Left hindlimb (tissue), 1 donor: ENCODE data around the gene FAM171A1.
A peak's percentile ranks its signal among the peaks of the same experiment; 100 is the strongest.
"Not testable (repeated sequence)": the region's sequence is repeated elsewhere in the genome, so short reads cannot be mapped to it uniquely, and the experiment has no call there.

Source experiments
- DNase-seq: peaks from one replicate; pipeline ENCODE4 v3.0.0-alpha.2; 2018

FAM171A1 gene

DNA sequence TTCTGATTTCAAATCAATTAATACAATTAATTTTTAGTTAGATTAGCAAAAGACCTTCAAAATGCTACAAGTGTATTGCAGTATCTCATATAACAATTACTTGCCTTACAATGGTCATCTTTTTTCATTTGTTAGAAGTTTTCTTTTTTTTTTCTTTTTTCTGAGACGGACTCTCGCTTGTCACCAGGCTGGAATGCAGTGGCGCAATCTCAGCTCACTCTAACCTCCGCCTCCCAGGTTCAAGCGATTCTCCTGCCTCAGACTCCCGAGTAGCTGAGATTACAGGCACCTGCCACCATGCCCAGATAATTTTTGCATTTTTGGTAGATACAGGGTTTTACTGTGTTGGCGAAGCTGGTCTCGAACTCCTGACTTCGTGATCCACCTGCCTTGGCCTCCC lies 95.0 kb downstream of the FAM171A1 start:
- DNase-seq: not testable (repeated sequence)

DNA sequence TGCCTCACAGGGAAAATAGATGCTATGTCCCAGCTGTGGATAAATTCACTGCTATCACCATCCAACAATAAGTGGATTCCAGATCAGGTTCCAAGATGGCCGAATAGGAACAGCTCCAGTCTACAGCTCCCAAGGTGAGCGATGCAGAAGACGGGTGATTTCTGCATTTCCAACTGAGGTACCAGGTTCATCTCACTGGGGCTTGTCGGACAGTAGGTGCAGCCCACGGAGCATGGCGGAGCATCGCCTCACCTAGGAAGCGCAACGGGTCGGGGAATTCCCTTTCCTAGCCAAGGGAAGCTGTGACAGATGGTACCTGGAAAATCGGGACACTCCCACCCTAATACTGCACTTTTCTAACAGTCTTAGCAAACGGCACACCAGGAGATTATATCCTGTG lies 101.3 kb downstream of the FAM171A1 start:
- not testable (repeated sequence) for DNase-seq

DNA sequence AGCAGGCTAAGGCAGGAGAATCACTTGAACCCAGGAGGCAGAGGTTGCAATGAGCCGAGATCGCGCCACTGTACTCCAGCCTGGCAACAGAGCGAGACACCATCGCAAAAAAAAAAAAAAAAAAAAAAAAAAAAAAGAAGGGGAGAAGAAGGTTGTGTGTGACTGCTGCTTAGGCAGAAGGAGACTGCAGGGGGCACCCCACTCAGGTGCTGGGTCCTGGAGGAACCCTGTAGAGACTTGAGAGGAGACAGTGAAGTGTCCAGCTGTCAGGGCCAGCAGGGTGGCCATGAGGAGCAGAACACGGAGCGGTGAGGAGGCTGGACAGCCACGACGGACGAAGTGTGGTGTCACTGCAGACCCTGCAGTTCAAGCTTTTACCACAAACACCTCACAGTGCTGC lies 103.6 kb downstream of the FAM171A1 start:
- DNase-seq: no peak

DNA sequence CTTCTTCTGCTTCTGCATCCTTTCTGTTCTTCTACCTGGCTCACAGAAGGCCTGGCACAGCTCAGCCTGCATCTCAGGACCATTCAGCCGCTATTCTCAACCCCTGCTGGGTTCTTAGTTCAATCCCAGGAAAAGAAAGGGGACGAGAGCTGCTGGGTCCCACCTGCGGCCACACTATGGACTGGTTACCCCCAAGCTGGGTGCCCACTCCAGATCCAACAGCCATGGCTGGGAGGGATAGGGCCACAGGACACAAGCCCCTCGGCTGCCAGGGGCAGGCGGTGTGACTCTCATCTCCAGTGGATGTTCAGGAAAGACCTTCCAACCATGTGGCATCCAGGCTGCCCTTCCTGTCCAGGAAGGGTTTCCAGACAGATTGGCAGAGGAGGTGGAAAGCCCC lies 105.0 kb downstream of the FAM171A1 start:
- no peak for DNase-seq

DNA sequence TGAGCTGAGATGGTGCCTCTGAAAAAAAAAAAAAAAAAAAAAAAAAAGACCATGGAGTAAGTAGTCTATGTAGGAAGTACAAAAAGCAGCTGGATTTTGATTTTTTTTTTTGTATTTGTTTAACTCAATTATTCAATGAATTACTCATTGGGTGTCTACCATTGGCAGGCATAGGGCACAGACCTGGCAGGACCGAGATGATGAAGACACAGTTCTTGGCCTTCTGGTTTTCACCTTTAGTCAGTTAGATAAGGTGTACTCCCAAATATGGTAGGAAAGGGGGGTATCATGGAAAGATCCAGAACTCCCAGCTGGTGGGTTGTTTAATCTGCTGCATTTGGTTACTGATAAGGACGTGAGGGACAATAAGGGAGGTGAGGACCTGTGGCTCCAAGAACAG lies 105.5 kb downstream of the FAM171A1 start:
- DNase-seq: no peak

DNA sequence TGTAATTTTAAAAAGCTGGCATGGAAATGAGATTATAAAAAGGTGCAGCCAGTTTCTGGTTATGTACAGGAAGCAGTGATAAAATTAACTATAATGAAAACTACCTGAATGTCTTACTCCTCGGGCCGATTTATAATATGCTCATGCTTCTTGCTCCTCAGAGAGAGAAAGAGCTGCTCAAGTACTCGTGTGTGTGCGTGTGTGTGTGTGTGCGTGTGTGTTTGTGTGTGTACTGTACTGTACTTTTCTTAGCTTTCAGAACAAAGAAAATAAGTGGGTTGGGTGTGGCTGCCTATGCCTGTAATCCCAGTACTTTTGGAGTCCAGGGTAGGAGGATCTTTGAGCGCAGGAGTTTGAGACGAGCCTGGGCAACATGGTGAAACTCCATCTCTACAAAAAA lies 106.0 kb downstream of the FAM171A1 start:
- no peak for DNase-seq

DNA sequence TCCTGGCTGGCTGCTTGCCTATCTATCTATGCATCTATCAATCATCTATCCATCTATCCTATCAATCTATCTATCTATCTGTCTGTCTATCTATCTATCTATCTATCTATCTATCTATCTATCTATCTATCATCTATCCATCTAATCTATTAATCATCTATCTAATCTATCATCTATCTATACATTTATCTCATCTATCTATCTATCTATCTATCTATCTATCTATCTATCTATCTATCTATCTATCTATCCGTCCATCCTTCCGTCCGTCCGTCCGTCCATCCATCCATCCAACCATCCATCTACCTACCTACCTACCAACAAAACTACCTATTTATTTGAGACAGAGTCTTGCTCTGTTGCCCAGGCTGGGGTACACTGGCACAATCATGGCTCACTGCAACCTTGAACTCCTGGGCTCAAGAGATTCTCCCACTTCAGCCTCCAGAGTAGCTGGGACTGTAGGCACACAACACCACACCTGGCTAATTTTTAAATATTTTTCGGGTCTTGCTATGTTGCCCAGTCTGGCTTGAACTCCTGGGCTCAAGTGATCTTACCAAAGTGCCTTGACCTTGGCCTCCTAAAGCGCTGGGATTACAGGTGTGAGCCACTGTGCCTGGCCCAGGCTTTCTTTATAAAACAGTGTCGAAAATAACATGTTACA lies 107.3 kb downstream of the FAM171A1 start:
- no peak for DNase-seq

DNA sequence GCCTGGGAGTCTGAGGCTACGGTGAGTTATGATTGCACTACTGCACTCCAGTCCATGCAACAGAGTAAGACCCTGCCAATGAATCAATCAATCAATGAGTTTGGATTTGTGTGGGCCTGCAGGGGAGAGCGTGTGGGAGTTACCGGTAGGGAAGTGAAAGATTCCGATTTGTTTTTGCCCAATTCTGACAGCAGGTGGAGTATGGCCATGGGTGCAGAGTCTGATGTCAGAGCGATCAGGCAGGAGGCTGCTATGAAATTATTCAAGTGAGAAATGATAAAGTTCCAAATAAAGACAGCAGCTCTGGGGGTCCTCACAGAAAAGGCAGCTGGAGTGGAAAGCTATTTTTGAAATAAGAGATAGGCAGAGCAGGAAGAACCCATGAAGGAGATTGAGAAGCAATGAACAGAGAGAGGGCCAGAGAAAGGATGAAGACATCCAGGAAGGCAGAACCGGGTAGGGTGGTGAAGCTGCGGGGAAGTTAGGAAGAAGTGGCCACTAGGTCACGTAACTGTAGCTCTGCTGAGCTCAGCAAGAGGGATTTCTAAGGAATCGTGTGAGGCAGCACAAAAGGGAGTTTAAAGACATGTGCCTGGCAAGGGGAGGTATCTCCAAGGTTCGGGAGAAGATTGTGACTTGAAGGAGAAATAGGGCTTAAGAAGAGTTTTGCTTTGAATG lies 108.9 kb downstream of the FAM171A1 start:
- peak; percentile 60 for DNase-seq

DNA sequence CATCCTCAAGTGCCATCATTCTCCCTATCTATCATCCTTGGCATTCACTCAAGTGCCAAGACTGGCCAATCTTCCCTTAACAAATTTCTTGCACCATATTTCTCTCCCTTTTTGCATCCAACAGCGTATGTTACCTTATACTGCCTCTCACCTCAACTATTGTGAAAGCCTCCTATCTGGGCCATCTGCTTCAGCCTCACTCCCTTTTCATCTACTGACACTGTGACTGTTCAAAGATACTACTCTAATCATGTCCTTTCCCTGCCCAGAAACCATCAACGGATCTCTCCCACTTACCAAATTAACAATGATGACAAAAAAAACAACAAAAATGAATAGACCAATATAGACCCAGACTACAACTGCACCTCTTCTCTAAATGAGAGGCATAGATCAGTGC lies 112.0 kb downstream of the FAM171A1 start:
- no peak for DNase-seq

DNA sequence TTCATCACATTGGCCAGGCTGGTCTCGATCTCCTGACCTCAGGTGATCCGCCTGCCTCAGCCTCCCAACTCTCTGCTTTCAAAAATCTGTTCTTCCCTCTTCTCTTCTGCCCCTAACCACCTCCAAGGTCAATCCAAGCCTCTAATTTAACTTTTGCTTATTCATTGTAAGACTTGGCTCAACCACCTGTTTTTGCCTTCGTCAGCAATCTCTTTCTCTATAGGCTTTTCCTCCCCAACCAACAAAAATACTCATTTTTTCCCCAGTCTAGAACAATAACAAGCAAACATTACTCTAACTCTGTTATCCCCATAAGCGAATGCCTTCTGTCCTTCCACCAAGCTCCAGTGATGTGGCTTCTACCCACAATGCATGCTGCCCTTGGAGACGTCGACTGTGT lies 112.8 kb downstream of the FAM171A1 start:
- no peak for DNase-seq

DNA sequence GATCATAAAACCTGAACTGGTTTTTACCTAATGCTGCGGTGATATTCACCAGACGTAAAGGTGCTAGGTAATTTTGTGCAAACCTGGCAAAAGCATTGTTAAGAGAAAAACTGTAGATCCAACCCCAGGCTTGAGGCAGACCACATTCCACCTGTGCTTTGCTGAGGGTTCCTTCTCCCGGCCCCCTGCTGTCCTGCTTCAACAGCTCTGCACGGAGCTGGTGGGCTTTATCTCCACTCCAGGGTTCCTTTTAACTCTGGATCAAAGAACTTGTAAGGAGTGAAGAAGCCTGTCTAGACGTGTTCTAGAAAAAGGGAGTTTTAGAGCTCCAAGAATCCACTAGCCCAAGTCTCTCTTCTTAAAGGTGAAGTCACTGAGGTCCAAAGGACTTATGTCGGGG lies 115.1 kb downstream of the FAM171A1 start:
- no peak for DNase-seq

DNA sequence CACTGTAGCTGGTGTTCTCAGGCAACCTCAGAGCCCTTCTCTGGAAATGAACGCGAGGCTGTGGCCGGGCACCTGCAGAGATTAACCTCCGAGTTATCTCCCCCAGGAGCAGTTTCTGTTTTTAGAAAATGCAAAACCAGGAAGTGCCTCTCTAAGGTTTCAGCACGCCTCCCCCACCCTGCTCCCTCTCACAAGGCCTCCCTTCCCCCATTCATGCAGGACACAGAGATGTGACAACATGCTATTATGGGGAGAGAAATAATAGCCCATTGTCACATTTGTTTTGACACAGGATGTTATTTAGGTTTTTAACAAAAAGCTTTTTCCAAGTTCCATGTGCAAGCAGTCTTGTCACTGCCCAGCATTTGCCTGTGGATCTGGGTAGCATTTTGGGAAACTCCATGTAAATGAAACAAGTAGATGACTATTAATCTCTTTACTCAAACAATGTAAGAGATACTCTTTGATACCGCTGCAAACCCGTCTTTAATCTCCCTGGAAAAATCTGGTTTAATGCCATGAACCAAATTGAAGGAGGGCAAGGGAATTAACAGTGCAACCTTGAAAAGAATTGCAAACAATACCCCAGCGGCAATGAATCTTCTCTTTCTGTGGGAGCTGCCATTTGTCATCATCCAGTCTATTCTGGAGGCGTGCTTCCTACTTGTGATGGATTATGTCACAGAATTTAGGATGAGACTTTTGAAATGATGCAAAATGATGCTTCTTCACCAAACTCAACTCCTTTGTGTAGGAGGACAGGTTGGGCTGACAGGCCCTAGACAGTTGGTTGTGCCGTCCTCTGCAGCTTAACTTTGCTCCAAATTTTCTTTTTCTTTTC lies 116.1 kb downstream of the FAM171A1 start:
- DNase-seq: no peak

DNA sequence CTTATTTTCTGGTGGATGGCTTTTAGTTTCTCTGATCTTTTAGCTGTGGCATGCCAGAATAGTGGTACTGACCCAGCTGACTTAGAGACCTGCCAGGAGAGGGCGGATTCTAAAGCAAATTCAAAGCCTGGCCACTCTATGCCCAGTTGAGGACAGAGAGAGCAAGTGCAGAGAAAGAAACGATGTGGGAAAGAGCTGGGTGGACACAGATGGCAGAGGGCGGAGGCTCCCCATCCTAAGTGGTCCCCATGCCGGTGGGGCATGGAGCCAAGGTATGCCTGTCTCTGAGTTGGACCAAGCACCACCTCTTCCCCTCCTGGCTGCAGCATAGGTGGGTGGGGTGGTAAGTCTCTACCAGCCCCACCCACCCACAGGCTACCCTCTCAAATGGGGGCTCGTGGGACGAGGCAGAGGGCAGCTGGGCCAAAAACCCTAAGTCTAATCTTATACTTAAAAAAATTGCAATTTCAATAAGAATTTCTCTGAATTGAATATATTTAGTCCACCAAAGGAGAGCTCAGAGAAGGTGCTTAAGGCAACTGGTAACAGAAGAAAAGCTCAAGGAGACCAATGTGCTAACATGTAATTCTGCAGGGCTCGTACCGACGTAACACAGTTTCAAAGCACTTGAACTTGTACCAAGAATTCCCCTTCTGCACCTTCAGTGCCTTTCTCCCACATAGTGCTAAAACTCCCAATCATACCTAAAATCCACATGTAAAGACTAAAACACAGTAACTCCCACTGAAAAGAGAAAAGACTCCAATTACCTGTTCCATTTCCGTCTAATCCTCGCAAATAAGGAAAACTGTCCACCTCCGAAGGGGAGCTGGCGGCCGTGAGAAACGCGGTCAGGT lies 116.9 kb downstream of the FAM171A1 start:
- no peak for DNase-seq

DNA sequence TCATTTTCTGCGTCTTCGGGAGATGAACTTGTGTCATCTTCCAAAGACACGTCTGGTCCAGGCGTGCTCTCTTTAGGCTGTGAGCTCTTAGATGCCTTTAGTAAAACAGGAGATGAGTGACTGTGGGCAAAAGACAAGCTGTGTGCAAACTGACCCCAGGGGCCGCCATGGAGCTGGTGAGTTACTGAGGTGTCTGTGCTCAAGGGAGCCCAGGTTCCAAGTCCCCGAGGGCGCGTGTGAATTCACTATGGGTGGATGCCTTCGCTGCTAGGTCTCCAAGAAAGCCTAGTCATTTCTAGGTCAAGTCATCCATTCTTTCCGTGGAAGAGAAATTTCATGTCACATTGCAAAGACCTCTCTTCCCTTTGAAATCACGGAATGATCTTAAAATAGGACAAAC lies 118.7 kb downstream of the FAM171A1 start:
- DNase-seq: no peak

DNA sequence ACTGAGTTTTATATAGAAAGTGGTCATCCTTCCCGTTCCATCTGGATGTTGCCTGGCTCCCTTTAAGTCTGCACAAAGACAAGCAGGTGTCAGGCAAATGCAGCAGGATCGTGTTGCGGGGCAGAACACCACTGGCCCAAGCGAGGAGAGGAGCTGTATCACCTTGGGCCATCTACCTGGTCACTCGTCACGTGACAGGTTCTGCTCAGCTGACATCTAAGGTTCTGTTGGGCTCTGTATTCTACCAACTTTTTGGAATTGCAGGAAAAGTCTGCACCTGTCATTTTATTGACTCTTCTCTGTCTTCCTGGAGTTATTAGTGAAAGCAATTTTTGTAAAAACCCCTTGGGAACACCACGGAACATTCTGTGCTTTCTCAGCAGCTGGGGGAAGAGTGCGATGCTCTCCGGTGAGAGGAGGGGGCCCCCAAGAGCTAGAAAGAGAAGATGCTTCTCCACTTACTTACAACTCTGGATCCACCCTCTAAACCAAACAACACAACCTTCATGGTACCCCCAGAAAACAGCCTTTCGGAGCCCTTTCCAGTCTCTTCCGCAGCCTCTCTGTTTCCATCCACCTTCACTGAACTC lies 119.2 kb downstream of the FAM171A1 start:
- DNase-seq: no peak

DNA sequence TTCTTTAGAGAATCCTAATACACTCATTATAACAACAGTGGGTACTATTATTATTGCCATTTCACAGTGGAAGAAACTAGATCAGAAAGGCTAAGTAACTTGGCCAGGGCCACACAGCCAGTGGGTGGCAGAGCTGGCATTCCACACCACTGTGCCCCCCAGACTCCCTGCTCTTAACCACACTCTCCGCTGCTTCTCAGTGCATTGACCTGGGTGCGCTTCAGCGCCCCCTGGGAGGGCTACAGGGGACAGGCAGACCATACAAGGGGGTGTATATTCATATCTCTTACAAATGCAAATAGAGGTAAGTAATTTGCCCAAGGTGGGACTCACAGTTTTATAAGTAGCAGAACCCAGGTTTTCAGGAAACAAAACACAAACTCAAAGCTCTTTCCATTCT lies 125.6 kb downstream of the FAM171A1 start:
- DNase-seq: no peak

DNA sequence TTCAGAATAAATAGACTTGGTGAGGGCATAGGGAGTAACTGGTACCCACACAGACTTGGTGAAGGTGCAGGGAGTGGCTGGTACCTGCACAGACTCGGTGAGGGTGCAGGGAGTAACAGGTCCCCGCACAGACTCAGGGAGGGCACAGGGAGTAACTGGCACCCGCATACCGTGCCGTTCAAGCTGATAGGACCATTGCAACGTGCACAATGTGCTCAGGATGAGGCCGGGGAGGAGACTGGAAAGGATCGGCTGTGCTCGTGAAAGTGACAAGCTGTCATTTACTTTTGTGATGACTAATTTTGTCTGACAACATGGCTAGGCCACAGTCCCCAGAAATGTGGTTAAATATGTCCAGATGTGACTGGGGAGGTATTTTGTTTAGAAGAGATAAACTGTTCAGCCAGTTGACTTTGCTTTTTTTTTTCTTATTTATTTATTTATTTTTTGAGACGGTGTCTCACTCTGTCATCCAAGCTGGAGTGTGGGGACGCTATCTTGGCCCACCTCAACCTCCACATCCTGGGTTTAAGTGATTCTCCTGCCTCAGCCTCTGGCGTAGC lies 126.4 kb downstream of the FAM171A1 start:
- DNase-seq: no peak

DNA sequence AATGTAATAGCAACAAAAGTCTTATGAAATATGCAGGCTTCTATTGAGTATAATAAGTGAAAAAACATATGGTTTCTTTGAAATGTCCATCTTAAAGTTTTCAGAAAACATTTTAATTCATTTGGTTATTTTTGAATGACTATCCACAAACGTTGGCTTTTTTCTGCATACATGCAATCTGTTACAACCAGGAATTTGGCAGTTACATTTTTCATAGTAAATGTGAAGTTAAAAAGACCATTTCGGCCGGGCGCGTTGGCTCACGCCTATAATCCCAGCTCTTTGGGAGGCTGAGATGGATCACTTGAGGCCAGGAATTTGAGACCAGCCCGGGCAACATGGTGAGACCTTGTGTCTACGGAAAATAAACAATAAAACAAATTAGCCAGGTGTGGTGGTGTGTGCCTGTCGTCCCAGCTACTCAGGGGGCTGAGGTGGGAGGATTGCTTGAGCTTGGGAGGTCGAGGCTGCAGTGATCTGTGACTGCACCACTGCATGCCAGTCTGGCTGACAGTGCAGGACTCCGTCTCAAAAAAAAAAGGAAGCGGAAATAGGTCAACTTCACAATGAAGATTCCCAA lies 128.7 kb downstream of the FAM171A1 start:
- no peak for DNase-seq

DNA sequence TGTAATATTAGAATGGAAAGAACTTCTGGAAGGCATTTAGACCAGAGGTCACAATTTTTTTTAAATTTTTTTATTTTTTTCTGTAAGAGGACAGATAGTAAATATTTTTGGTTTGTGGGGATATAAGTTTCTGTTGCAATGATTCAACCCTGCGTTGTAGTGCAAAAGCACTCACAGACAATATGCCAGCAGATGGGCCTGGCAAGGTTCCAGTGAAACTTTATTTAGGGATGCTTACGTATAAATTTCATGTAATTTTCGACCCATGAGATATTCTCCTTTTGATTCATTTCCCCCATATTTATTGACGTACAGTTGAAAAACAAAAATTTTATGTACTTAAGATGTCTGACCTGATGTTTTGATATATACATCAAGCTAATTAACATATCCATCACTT lies 129.8 kb downstream of the FAM171A1 start:
- no peak for DNase-seq

DNA sequence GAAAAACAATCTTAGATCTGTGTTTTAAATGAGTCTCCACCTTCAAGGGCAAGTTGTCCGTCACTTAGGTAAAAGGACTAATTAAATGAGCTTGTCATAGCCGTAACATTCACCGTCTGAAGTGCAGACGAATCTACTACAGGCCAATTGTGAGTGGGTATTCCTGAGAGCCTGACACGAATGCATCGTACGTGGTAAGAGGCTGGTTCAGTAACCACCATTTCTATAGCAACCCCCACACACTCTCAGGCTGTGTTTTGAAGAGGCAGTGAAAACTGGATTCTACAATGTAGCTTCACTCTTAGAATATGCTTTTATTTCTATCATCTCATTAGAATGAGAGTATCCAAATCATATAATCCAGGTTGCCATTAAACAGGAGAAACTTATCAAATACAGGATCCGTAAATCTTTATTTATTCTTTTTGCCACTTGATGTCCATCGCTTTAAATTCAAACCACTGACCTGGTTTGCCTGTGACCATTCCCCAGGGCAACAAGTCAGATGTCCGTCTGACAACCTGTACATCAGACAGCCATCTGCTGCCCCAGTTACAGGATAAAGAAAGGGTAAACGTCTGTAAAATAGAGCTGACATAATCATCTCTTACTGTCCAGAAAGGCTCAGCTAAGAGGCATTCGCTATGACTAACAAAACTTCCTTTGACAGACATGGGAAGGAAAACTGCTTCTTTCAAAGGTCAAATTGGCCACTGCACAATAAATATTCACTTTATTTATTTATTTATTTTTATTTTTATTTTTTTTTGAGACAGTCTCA lies 132.3 kb downstream of the FAM171A1 start:
- no peak for DNase-seq

DNA sequence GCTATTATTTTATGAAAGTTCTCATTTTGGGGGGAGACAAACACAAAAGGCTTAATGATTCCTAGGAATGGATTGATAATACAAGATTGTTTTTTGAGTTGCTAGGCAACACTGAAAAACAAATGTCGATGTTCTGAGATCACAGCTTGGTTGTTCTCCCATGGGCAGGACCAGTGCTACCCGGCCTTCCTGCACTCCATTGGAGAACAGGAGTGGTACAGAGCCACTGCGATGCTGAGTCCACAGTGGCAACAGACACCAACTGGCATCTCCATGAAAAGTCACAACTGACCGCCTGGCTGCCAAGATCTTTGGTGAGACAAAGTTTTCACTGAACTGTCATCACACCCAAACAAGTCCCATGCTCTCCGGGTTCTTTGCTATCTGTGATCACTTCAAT lies 133.7 kb downstream of the FAM171A1 start:
- peak; percentile 61 for DNase-seq
